Erythroblast (primary cell): ENCODE results near the gene OXCT1.

Experiments used
- GATA1 ChIP-seq: IDR thresholded peaks from 2 replicates; pipeline ENCODE4 v1.6.1; 2011; ENCODE audit warnings: low read depth, mild to moderate bottlenecking, control low read depth, low read length, moderate library complexity
- POLR2A ChIP-seq: IDR thresholded peaks from 2 replicates; pipeline ENCODE4 v1.6.1; 2011; ENCODE audit warnings: mild to moderate bottlenecking, low read length

- TF ChIP-seq POLR2A (no peak), GATA1 (no peak)
Observed at GRCh38 chr5:41840251-41840650, 30.0 kb downstream of the OXCT1 start.
